ENCODE measurements around the gene TNS3.

The TNS3 gene

DNA sequence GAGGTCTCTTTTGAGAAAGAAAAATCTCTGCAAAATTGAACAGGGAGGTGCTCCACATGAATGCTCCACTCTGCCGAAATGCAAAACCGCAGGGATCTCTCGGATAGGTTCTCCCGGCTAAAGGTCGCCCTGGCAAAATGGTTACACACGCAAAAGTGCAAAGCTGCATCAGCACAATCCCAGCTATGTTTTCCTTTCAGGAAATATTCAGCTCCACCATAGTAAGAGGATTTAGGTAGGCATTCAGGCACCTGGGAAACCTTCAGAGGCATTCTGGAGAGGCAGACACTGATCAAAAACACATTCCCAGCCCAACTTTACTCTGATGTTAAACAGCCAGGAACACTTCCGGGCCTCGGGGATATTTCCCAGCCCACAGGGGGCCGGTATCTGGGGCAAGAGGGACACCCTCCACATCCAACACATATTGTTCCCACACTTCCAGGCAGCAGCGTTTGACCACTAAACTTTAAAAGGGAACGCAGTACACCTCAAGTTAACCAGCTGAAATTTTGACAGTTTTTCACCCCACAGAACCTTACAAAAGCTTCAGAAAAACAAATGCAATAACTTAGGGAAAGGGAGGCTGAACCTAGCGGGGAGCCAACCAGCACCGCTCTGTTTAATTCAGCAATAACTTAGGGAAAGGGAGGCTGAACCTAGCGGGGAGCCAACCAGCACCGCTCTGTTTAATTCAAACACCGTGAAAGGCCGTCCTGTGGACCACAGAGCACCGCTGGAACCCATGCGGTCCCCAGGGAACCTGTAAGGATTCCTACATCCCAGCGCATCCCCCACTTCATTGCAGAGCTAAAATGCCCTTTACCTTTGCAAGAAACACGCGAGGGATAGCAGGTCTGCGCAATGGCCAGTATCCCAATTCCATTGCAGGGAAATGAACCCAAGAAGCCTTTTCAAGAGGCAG lies 45.9 kb downstream of the TNS3 start:
- Histone ChIP-seq H3K27me3 (ENCODE audit: insufficient read depth, low read length) (no peaks in the 10 kb centered on the region), H2AFZ (ENCODE audit: low read depth, low read length) (no peak overlapping the region), H3K36me3 (ENCODE audit: insufficient read depth, low read length) (no peaks in the 10 kb centered on the region), H3K4me1 (ENCODE audit: insufficient read depth, low read length) (peaks cover 2% of the 10 kb centered on the region), H3K4me3 (ENCODE audit: low read length) (no peak overlapping the region), H3K9me3 (ENCODE audit: low read length) (peaks cover 3% of the 10 kb centered on the region)

DNA sequence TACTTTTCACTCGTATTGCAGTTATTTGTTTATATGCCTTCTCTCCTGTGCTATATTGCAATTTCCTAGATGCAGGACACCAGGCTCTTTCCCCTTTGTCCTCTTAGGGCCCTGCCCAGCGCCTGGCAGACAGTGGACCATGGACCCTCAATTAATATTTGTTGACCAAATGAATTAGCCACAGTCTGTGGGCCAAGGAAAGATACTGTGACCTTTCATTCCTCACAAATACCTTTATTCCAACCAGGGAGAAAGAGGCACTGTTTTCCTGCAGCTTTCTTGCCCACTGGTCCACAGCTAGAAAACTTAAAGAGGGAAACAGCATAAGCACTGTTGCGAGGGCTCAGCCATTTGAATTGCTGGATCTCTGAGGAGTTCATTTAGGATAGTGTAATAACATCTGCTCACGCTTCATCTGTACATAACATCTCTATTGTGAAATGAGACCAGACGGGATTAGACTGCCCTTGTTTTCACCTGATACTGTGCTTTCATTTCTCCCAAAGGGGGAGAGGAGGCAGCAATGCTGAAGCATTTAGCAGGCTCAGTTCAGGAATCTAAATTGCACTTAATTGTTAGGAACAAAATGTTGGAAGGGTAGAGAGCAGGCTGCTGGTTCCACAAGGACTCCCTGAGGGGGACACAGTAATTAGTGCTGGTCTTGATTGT lies 46.7 kb downstream of the TNS3 start:
- Histone ChIP-seq H3K36me3 (ENCODE audit: insufficient read depth, low read length) (no peaks in the 10 kb centered on the region), H3K9me3 (ENCODE audit: low read length) (no peaks in the 10 kb centered on the region), H3K27me3 (ENCODE audit: insufficient read depth, low read length) (no peaks in the 10 kb centered on the region), H2AFZ (ENCODE audit: low read depth, low read length) (no peak overlapping the region), H3K4me3 (ENCODE audit: low read length) (no peak overlapping the region), H3K4me1 (ENCODE audit: insufficient read depth, low read length) (peaks cover 2% of the 10 kb centered on the region)

- Histone ChIP-seq H2AFZ (ENCODE audit: low read depth, low read length) (no peak overlapping the region), H3K36me3 (ENCODE audit: insufficient read depth, low read length) (no peaks in the 10 kb centered on the region), H3K4me3 (ENCODE audit: low read length) (no peak overlapping the region), H3K9me3 (ENCODE audit: low read length) (no peaks in the 10 kb centered on the region), H3K4me1 (ENCODE audit: insufficient read depth, low read length) (peaks cover 2% of the 10 kb centered on the region), H3K27me3 (ENCODE audit: insufficient read depth, low read length) (no peaks in the 10 kb centered on the region)
Observed at GRCh38 chr7:47534322-47535034, 47.4 kb downstream of the TNS3 start.

DNA sequence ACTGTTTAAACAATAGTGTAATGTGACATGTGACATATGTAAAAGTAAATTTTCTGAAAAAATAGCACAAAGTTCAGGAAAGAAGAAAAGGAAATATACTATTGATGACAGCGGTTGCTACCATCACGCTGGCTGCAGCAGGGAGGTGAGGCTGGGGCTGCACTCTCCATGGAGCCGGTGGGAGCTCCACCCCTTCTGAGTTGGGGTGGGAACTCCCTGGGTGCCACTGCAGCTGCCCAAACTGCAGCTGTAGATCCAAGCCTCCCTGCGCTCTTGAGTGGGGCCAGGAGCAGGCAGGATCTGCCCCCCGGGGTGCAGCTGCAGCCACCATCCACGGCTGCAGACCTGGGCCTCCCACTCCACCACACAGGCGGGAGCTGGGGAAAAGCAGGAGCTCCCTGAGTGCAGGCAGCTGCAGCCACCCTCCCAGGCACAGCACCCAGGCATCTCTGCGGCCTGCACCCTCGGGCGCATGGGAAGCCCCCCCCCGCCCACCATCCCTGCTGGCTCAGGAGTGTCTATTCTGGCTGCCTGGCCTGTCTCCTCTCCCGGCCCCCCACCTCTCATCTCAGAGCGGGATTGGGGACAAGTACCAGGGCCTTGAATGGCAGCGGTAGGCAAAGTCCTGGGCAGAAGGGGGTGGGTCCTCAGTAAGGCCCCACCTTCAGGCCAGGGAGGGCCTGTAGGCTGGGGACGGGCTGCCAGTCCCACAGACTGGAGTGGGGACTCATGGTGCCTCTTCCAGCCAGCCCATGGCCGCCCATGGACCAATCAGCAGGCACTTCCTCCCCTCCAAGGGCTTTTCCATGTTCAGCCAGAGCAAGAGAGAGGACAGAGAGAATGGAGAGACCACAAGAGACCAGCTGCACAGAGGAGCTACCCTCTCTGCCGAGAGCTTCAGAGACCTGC lies 50.1 kb downstream of the TNS3 start:
- no peak overlapping the region for H3K4me3 ChIP-seq (ENCODE audit: low read length)
- no peaks in the 10 kb centered on the region for H3K27me3 ChIP-seq (ENCODE audit: insufficient read depth, low read length)
- peaks cover 2% of the 10 kb centered on the region for H3K4me1 ChIP-seq (ENCODE audit: insufficient read depth, low read length)
- peaks cover 2% of the 10 kb centered on the region for H3K9me3 ChIP-seq (ENCODE audit: low read length)
- no peaks in the 10 kb centered on the region for H3K36me3 ChIP-seq (ENCODE audit: insufficient read depth, low read length)
- H2AFZ ChIP-seq (ENCODE audit: low read depth, low read length) = no peak overlapping the region

- Histone ChIP-seq H3K36me3 (ENCODE audit: insufficient read depth, low read length) (peaks cover 3% of the 10 kb centered on the region), H3K4me1 (ENCODE audit: insufficient read depth, low read length) (no peaks in the 10 kb centered on the region), H2AFZ (ENCODE audit: low read depth, low read length) (no peak overlapping the region), H3K9me3 (ENCODE audit: low read length) (peaks cover 2% of the 10 kb centered on the region), H3K4me3 (ENCODE audit: low read length) (no peak overlapping the region), H3K27me3 (ENCODE audit: insufficient read depth, low read length) (no peaks in the 10 kb centered on the region)
Observed at GRCh38 chr7:47529826-47530555, 51.9 kb downstream of the TNS3 start.

- Histone ChIP-seq H3K9me3 (ENCODE audit: low read length) (peaks cover 2% of the 10 kb centered on the region), H3K4me1 (ENCODE audit: insufficient read depth, low read length) (no peaks in the 10 kb centered on the region), H3K4me3 (ENCODE audit: low read length) (no peak overlapping the region), H3K36me3 (ENCODE audit: insufficient read depth, low read length) (peaks cover 3% of the 10 kb centered on the region), H2AFZ (ENCODE audit: low read depth, low read length) (no peak overlapping the region), H3K27me3 (ENCODE audit: insufficient read depth, low read length) (no peaks in the 10 kb centered on the region)
Observed at GRCh38 chr7:47529405-47529804, 52.5 kb downstream of the TNS3 start.

GRCh38 chr7:47528471-47528870 lies 53.4 kb downstream of the TNS3 start:
- peaks cover 2% of the 10 kb centered on the region for H3K9me3 ChIP-seq (ENCODE audit: low read length)
- peaks cover 5% of the 10 kb centered on the region for H3K36me3 ChIP-seq (ENCODE audit: insufficient read depth, low read length)
- H3K4me3 ChIP-seq (ENCODE audit: low read length) = no peak overlapping the region
- H2AFZ ChIP-seq (ENCODE audit: low read depth, low read length) = no peak overlapping the region
- H3K4me1 ChIP-seq (ENCODE audit: insufficient read depth, low read length) = no peaks in the 10 kb centered on the region
- no peaks in the 10 kb centered on the region for H3K27me3 ChIP-seq (ENCODE audit: insufficient read depth, low read length)

DNA sequence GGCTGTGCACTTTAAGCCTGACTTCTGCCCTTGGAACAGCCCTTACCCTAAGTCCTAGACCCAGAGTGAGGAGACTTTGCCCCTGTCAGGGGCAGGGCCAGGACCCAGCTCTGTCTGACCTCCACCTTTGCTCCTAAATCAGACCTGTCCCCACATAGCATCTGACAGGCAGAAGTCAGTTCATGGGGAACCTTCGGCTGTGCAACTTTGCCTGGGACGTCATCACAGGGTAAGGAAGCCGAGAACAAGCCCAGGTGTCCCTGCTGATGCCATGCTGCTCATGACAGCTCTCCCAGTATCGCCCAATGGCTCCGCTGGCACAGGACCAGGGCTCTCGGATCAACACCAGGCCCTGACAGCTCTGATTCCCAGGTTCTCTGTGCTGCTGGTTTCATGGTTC lies 55.4 kb downstream of the TNS3 start:
- Histone ChIP-seq H3K9me3 (ENCODE audit: low read length) (peaks cover 5% of the 10 kb centered on the region), H3K36me3 (ENCODE audit: insufficient read depth, low read length) (peaks cover 5% of the 10 kb centered on the region), H2AFZ (ENCODE audit: low read depth, low read length) (no peak overlapping the region), H3K27me3 (ENCODE audit: insufficient read depth, low read length) (no peaks in the 10 kb centered on the region), H3K4me3 (ENCODE audit: low read length) (no peak overlapping the region), H3K4me1 (ENCODE audit: insufficient read depth, low read length) (no peaks in the 10 kb centered on the region)

DNA sequence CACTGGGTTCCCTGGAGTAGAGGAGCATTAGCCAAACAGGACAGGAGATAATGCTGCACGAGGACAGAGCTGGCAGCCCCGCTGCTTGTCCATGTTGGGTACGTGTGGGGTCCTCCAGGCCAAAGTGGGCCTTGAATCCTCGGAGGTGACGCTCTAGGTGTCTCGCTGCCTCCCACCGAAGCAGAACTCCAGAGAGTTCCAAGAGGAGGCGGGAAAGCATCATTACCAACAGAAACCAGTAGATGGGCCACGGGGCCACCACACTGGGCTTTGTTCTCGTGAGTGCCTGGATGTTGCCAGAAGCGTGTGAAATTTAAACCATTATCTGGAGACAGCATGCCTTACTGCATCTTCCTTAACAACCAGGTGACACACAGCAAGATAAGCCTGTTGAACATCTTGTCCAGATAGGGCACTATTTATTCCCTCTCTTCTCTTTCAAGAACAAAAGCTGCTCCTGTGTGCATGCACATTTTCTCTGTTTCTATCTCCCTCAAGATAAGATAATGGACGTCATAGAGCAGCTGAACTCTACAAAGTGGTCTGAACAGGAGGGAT lies 56.8 kb downstream of the TNS3 start:
- Histone ChIP-seq H3K36me3 (ENCODE audit: insufficient read depth, low read length) (peaks cover 5% of the 10 kb centered on the region), H2AFZ (ENCODE audit: low read depth, low read length) (no peak overlapping the region), H3K4me3 (ENCODE audit: low read length) (no peak overlapping the region), H3K27me3 (ENCODE audit: insufficient read depth, low read length) (no peaks in the 10 kb centered on the region), H3K4me1 (ENCODE audit: insufficient read depth, low read length) (no peaks in the 10 kb centered on the region), H3K9me3 (ENCODE audit: low read length) (peaks cover 5% of the 10 kb centered on the region)

GRCh38 chr7:47523401-47523800 lies 58.5 kb downstream of the TNS3 start:
- peaks cover 5% of the 10 kb centered on the region for H3K36me3 ChIP-seq (ENCODE audit: insufficient read depth, low read length)
- no peaks in the 10 kb centered on the region for H3K27me3 ChIP-seq (ENCODE audit: insufficient read depth, low read length)
- no peak overlapping the region for H3K4me3 ChIP-seq (ENCODE audit: low read length)
- H3K4me1 ChIP-seq (ENCODE audit: insufficient read depth, low read length) = no peaks in the 10 kb centered on the region
- peaks cover 2% of the 10 kb centered on the region for H3K9me3 ChIP-seq (ENCODE audit: low read length)
- no peak overlapping the region for H2AFZ ChIP-seq (ENCODE audit: low read depth, low read length)

- H3K4me1 ChIP-seq (ENCODE audit: insufficient read depth, low read length) = no peaks in the 10 kb centered on the region
- peaks cover 2% of the 10 kb centered on the region for H3K9me3 ChIP-seq (ENCODE audit: low read length)
- H3K4me3 ChIP-seq (ENCODE audit: low read length) = no peak overlapping the region
- no peak overlapping the region for H2AFZ ChIP-seq (ENCODE audit: low read depth, low read length)
- H3K27me3 ChIP-seq (ENCODE audit: insufficient read depth, low read length) = no peaks in the 10 kb centered on the region
- H3K36me3 ChIP-seq (ENCODE audit: insufficient read depth, low read length) = peaks cover 5% of the 10 kb centered on the region
Observed at GRCh38 chr7:47521816-47522561, 59.9 kb downstream of the TNS3 start.
